HepG2 (cell line): ENCODE data around the gene ACACB. TPM values are rescaled to one million over a fixed set of nuclear protein-coding genes. Genes with fewer than 3 reads are reported as not detected.

Experiments
- ATAC-seq: fragments of 200-7000 bp; cut with Tn5 transposase; 3 replicates; pipeline ENCODE4 v1.9.1; 2020; ENCODE audit warnings: mild to moderate bottlenecking, moderate library complexity
- BruUV-seq: library from RNA; stranded (reverse); fragments of 400-500 nt; replicated peaks from 2 replicates; lab custom pipeline; 2021; lab: Mats Ljungman, UMichigan
- CTCF ChIA-PET: fragments of 300-600 bp; formaldehyde crosslinking; extraction: SDS; loops from one replicate; lab custom pipeline; 2021; ENCODE audit warnings: low total read pairs, inconsistent platforms, low intra/inter-chr PET ratio; lab: Yijun Ruan, JAX
- POLR2A ChIA-PET: fragments of 350-600 bp; sonication (Branson Sonifier 250); formaldehyde crosslinking; loops from one replicate; lab custom pipeline; 2020; ENCODE audit warnings: antibody characterized with exemption, inconsistent platforms; lab: Yijun Ruan, JAX
- DNase-seq: peaks from one replicate; pipeline ENCODE4 v3.0.0-alpha.2; 2015; ENCODE audit warnings: low spot score
- FAIRE-seq: peaks from 3 replicates; lab custom pipeline; 2011; peaks lifted over from hg19 to GRCh38; lab: Jason Lieb, UNC
- H2AFZ ChIP-seq: one replicate; pipeline ENCODE4 v1.6.1; 2011; ENCODE audit warnings: low read length, inconsistent platforms
- H3K27ac ChIP-seq: fragments of 300-600 bp; 3 replicates; pipeline ENCODE4 v1.8.0; 2011; ENCODE audit warnings: mixed run types, mild to moderate bottlenecking, mixed read lengths, low read length, inconsistent platforms; ENCODE audit not compliant: insufficient read depth; ENCODE audit errors: extremely low read length
- H3K27me3 ChIP-seq, 2 experiments: fragments of 200-600 bp in 1 of 2; 2 replicates in 1 of 2; 3 replicates in 1 of 2; pipeline versions ENCODE4 v1.6.0 to v1.8.0; 2011; ENCODE audit warnings: low read length in 2 of 2, mild to moderate bottlenecking in 2 of 2, moderate library complexity in 2 of 2, inconsistent platforms in 1 of 2; ENCODE audit not compliant: insufficient read depth in 2 of 2, control insufficient read depth in 1 of 2
- H3K36me3 ChIP-seq, 2 experiments: fragments of 200-600 bp in 1 of 2; replicated peaks in 1 of 2; 2 replicates in 1 of 2; 3 replicates in 1 of 2; pipeline versions ENCODE4 v1.5.1 to v1.8.0; 2011; ENCODE audit warnings: low read length in 2 of 2, inconsistent platforms in 1 of 2; ENCODE audit not compliant: insufficient read depth in 2 of 2, control insufficient read depth in 1 of 2
- H3K4me1 ChIP-seq: 2 replicates; pipeline ENCODE4 v1.5.1; 2012; ENCODE audit warnings: low read length, inconsistent platforms; ENCODE audit not compliant: insufficient read depth
- H3K4me2 ChIP-seq: 2 replicates; pipeline ENCODE4 v1.6.0; 2011; ENCODE audit warnings: low read depth, low read length, inconsistent platforms
- H3K4me3 ChIP-seq, 3 experiments: fragments of 200-600 bp in 1 of 3; sonication (generic), shearing (Covaris generic) in 1 of 3; replicated peaks in 1 of 3; 2 replicates each; pipeline ENCODE4 v1.5.1; 2011 to 2016; ENCODE audit warnings: low read length in 3 of 3, inconsistent platforms in 2 of 3, low read depth in 2 of 3, mild to moderate bottlenecking in 2 of 3, control low read depth in 1 of 3, mixed read lengths in 1 of 3; ENCODE audit not compliant: insufficient read depth in 1 of 3
- H3K79me2 ChIP-seq: one replicate; pipeline ENCODE4 v1.6.1; 2011; ENCODE audit warnings: low read length, inconsistent platforms; ENCODE audit not compliant: insufficient read depth
- H3K9ac ChIP-seq: 2 replicates; pipeline ENCODE4 v1.6.0; 2011; ENCODE audit warnings: mild to moderate bottlenecking, low read depth, low read length, inconsistent platforms; ENCODE audit not compliant: insufficient read depth
- H3K9me3 ChIP-seq: 2 replicates; pipeline ENCODE4 v1.5.1; 2012; ENCODE audit warnings: mild to moderate bottlenecking, low read length
- H4K20me1 ChIP-seq: 2 replicates; pipeline ENCODE4 v1.6.0; 2011; ENCODE audit warnings: inconsistent platforms, mild to moderate bottlenecking, low read length, moderate library complexity; ENCODE audit not compliant: insufficient read depth
- ATM ChIP-seq: fragments of 450-650 bp; IDR thresholded peaks from 2 replicates; pipeline ENCODE4 v1.7.1; 2017; ENCODE audit warnings: mild to moderate bottlenecking, borderline replicate concordance
- CAMTA2 ChIP-seq: sonication (generic); formaldehyde crosslinking; IDR thresholded peaks from 2 replicates; pipeline ENCODE4 v1.4.0; 2020; ENCODE audit warnings: mild to moderate bottlenecking, missing genetic modification reagents, borderline replicate concordance
- FOXJ3 ChIP-seq: sonication (generic); formaldehyde crosslinking; IDR thresholded peaks from 2 replicates; pipeline ENCODE4 v1.4.0; 2020; ENCODE audit warnings: missing genetic modification reagents, mild to moderate bottlenecking, borderline replicate concordance
- POLR2A ChIP-seq, 2 experiments: IDR thresholded peaks; 2 replicates each; pipeline ENCODE4 v1.6.1; 2011; ENCODE audit warnings: low read depth in 2 of 2, low read length in 2 of 2, mild to moderate bottlenecking in 1 of 2, moderate library complexity in 1 of 2; ENCODE audit not compliant: insufficient read depth in 1 of 2
- PRMT3 ChIP-seq: sonication (generic); formaldehyde crosslinking; IDR thresholded peaks from 2 replicates; pipeline ENCODE4 v1.8.1; 2022; ENCODE audit warnings: low read depth, mild to moderate bottlenecking, moderate library complexity, missing genetic modification reagents, borderline replicate concordance
- SAFB2 ChIP-seq: sonication (generic); formaldehyde crosslinking; IDR thresholded peaks from 2 replicates; pipeline ENCODE4 v1.5.1; 2020; ENCODE audit warnings: missing genetic modification reagents, low read depth, mild to moderate bottlenecking, borderline replicate concordance
- ZMYM2 ChIP-seq: sonication (generic); formaldehyde crosslinking; IDR thresholded peaks from 2 replicates; pipeline ENCODE4 v1.8.0; 2022; ENCODE audit warnings: mild to moderate bottlenecking, missing genetic modification reagents
- ZNF232 ChIP-seq: sonication (generic); formaldehyde crosslinking; IDR thresholded peaks from 2 replicates; pipeline ENCODE4 v1.4.0; 2020; ENCODE audit warnings: missing genetic modification reagents, borderline replicate concordance
- ZNF530 ChIP-seq: sonication (generic); formaldehyde crosslinking; IDR thresholded peaks from 2 replicates; pipeline ENCODE4 v1.5.0; 2020; ENCODE audit warnings: low read depth, mild to moderate bottlenecking, missing genetic modification reagents
- ZNF572 ChIP-seq: sonication (generic); formaldehyde crosslinking; IDR thresholded peaks from 2 replicates; pipeline ENCODE4 v1.5.1; 2020; ENCODE audit warnings: mild to moderate bottlenecking, missing genetic modification reagents
- ZNF652 ChIP-seq: IDR thresholded peaks from 2 replicates; pipeline ENCODE4 v1.6.1; 2016; ENCODE audit warnings: low read depth, borderline replicate concordance
- ZNF670 ChIP-seq: sonication (generic); formaldehyde crosslinking; IDR thresholded peaks from 2 replicates; pipeline ENCODE4 v1.8.0; 2022; ENCODE audit warnings: mild to moderate bottlenecking, missing genetic modification reagents, borderline replicate concordance
- ZNF816 ChIP-seq: sonication (generic); formaldehyde crosslinking; IDR thresholded peaks from 2 replicates; pipeline ENCODE4 v1.8.0; 2022; ENCODE audit warnings: missing genetic modification reagents, mild to moderate bottlenecking, borderline replicate concordance
- WGBS: methylation state at CpG from one replicate; pipeline ENCODE4 v1.1.6; 2017; ENCODE audit warnings: low lambda C conversion rate; 5-methylcytosine and 5-hydroxymethylcytosine counted together
- in situ Hi-C: cut with HindIII; loops from 2 replicates; pipeline ENCODE4 v1.10.0; 2017; ENCODE audit warnings: low pct_unique_long_range_greater_than_20kb; ENCODE audit not compliant: extremely low pct_ligation_motif_present
- intact Hi-C: fragments of 100-400 bp; cut with micrococcal nuclease; formaldehyde crosslinking; loops from one replicate; pipeline ENCODE4 v1.10.0; 2022; ENCODE audit not compliant: unreplicated experiment
- polyA plus RNA-seq, 8 experiments: library from polyadenylated mRNA; depleted of rRNA in 3 of 8; stranded (reverse) in 7 of 8; unstranded in 1 of 8; fragments of >200 nt; fragmentation: Illumina TruSeq in 4 of 8; extraction: Trizol in 4 of 8; gene quantifications; 2 replicates each; pipeline versions ENCODE4 v1.2.1 to v1.2.3, GENCODE V29; 2011 to 2016; ENCODE audit warnings: low read depth in 4 of 8, missing spikeins in 1 of 8, mixed read lengths in 1 of 8; ENCODE audit not compliant: insufficient read depth in 1 of 8
- total RNA-seq, 5 experiments: library from RNA; depleted of rRNA; stranded (reverse); fragments of >200 nt; fragmentation: Illumina TruSeq; extraction: Trizol; gene quantifications; 2 replicates each; pipeline ENCODE4 v1.2.3, GENCODE V29; 2016; ENCODE audit warnings: low read depth in 1 of 5
- TF ChIP-seq, protein P1 (sequence below): sonication (generic); formaldehyde crosslinking; IDR thresholded peaks from 2 replicates; pipeline ENCODE4 v1.5.1; 2020; ENCODE audit warnings: mild to moderate bottlenecking, missing genetic modification reagents
- TF ChIP-seq, protein P2 (sequence below): sonication (generic); formaldehyde crosslinking; IDR thresholded peaks from 2 replicates; pipeline ENCODE4 v1.4.0; 2020; ENCODE audit warnings: missing genetic modification reagents, mild to moderate bottlenecking, borderline replicate concordance

ACACB gene
- total and polyA plus RNA-seq, 2 of the 13 experiments (the other 11 are each of a cell fraction or from before 2014, with no cell fraction given), result 6.2 to 8.6 TPM

DNA sequence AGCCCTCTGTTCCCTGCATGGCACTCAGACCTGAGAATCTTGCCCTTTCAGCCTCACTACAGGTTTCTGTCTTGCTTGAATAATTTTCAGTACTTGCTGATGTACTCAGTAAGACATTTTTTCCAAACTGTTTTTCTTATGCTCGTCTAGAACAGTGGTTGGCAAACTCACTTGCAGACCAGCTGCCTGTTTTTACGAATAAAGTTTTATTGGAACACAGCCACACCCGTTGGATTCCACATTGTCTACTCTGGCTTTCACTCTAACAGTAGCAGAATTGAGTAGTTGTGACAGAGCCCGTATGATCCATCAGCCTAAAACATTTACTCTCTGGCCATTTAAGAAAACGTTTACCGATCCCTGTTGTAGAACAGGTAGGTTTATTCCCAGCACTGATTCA lies 119.9 kb downstream of the ACACB start (continued):
- TF ChIP-seq, protein P1, sequence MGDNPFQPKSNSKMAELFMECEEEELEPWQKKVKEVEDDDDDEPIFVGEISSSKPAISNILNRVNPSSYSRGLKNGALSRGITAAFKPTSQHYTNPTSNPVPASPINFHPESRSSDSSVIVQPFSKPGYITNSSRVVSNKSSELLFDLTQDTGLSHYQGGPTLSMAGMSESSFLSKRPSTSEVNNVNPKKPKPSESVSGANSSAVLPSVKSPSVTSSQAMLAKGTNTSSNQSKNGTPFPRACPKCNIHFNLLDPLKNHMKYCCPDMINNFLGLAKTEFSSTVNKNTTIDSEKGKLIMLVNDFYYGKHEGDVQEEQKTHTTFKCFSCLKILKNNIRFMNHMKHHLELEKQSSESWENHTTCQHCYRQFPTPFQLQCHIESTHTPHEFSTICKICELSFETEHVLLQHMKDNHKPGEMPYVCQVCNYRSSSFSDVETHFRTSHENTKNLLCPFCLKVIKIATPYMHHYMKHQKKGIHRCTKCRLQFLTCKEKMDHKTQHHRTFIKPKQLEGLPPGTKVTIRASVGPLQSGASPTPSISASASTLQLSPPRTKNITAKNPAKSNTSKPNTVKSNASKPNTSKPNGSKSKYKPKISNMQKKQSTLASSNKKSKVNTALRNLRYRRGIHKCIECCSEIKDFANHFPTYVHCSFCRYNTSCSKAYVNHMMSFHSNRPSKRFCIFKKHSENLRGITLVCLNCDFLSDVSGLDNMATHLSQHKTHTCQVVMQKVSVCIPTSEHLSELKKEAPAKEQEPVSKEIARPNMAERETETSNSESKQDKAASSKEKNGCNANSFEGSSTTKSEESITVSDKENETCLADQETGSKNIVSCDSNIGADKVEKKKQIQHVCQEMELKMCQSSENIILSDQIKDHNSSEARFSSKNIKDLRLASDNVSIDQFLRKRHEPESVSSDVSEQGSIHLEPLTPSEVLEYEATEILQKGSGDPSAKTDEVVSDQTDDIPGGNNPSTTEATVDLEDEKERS, result no peak

DNA sequence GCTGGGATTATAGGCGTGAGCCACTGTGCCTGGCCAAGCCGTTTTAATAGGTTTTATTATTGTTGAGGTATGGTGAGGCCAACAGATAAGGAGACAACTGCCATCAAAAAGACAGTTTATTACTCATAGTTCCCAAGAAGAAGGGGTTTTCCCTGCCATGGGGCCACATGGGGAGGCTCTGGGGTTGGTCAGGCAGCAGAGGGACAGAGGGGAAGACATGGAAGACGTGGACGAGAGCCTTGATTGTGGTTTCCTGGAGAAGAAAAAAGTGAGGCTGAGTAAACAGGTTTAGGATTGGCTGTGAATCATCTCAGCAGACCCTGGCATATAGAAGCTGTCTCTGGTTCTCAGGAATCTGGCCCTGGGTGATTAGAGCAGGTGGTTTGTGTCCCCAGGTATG lies 122.8 kb downstream of the ACACB start:
- no peak for FAIRE-seq
- ChIA-PET CTCF (no interaction called here), POLR2A (no interaction called here)

More for the DNA sequence above, 122.8 kb downstream of the ACACB start:
- in situ Hi-C loops (no loop called here), intact Hi-C loops (no loop called here)
- H2AFZ ChIP-seq, result no peak overlapping the region
- H4K20me1 ChIP-seq, result no peaks in the 10 kb centered on the region
- 95% methylated on average over 4 of the region's 4 CpGs for WGBS
- H3K9me3 ChIP-seq, result no peaks in the 10 kb centered on the region
- H3K27ac ChIP-seq, result no peak overlapping the region
- H3K4me2 ChIP-seq, result no peak overlapping the region
- H3K36me3 ChIP-seq, result peaks cover 6 to 46% of the 10 kb centered on the region in 2 experiments; a peak in 4 of 5 replicates
- no TSS peak for BruUV-seq
- no peaks in the 10 kb centered on the region for H3K27me3 ChIP-seq
- H3K79me2 ChIP-seq, result no peaks in the 10 kb centered on the region
- H3K9ac ChIP-seq, result no peak overlapping the region
- H3K4me1 ChIP-seq, result no peaks in the 10 kb centered on the region
- ATAC-seq (no peak), DNase-seq (no peak)
- TF ChIP-seq ZNF816 (CRISPR knock-in tag) (no peak), SAFB2 (CRISPR knock-in tag) (no peak), ZNF530 (no peak), ZNF572 (CRISPR knock-in tag) (no peak), ZMYM2 (CRISPR knock-in tag) (no peak), FOXJ3 (no peak), ZNF652 (CRISPR knock-in tag) (no peak), ZNF232 (no peak), ZNF670 (CRISPR knock-in tag) (no peak), ATM (no peak), CAMTA2 (CRISPR knock-in tag) (no peak), PRMT3 (CRISPR knock-in tag) (no peak), POLR2A (IDR thresholded peaks at IDR 0.05; ENCODE audit: insufficient read depth in 1 of 2, low read depth in 2 of 2, low read length in 2 of 2) (no peak)
- TF ChIP-seq, protein P2, sequence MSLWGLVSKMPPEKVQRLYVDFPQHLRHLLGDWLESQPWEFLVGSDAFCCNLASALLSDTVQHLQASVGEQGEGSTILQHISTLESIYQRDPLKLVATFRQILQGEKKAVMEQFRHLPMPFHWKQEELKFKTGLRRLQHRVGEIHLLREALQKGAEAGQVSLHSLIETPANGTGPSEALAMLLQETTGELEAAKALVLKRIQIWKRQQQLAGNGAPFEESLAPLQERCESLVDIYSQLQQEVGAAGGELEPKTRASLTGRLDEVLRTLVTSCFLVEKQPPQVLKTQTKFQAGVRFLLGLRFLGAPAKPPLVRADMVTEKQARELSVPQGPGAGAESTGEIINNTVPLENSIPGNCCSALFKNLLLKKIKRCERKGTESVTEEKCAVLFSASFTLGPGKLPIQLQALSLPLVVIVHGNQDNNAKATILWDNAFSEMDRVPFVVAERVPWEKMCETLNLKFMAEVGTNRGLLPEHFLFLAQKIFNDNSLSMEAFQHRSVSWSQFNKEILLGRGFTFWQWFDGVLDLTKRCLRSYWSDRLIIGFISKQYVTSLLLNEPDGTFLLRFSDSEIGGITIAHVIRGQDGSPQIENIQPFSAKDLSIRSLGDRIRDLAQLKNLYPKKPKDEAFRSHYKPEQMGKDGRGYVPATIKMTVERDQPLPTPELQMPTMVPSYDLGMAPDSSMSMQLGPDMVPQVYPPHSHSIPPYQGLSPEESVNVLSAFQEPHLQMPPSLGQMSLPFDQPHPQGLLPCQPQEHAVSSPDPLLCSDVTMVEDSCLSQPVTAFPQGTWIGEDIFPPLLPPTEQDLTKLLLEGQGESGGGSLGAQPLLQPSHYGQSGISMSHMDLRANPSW, result no peak
- no peak overlapping the region for H3K4me3 ChIP-seq
